GM12891 (cell line): ENCODE results near the gene MYLK4.

ENCODE experiments used
- DNase-seq: peaks from one replicate; pipeline ENCODE4 v3.0.0; 2011; ENCODE audit warnings: low spot score; ENCODE audit not compliant: insufficient read length
- FAIRE-seq: peaks from 2 replicates; lab custom pipeline; 2011; peaks lifted over from hg19 to GRCh38; lab: Jason Lieb, UNC
- PAX5 ChIP-seq: IDR thresholded peaks from 2 replicates; pipeline ENCODE4 v1.6.1; 2011; ENCODE audit warnings: low read length, moderate library complexity, mild to moderate bottlenecking; ENCODE audit not compliant: insufficient read depth, severe bottlenecking
- POLR2A ChIP-seq: IDR thresholded peaks from 2 replicates; pipeline ENCODE4 v1.6.1; 2011; ENCODE audit warnings: low read depth, low read length, control low read depth
- POLR2AphosphoS5 ChIP-seq: IDR thresholded peaks from 2 replicates; pipeline ENCODE4 v1.6.1; 2011; ENCODE audit warnings: low read depth, low read length, control low read depth
- POU2F2 ChIP-seq: IDR thresholded peaks from 2 replicates; pipeline ENCODE4 v1.6.1; 2011; ENCODE audit warnings: low read depth, mild to moderate bottlenecking, control low read depth, low read length, moderate library complexity
- SPI1 ChIP-seq: IDR thresholded peaks from 2 replicates; pipeline ENCODE4 v1.6.1; 2011; ENCODE audit warnings: low read depth, low read length, control low read depth
- TAF1 ChIP-seq: IDR thresholded peaks from 2 replicates; pipeline ENCODE4 v1.6.1; 2011; ENCODE audit warnings: low read depth, low read length, control low read depth

MYLK4 gene

DNA sequence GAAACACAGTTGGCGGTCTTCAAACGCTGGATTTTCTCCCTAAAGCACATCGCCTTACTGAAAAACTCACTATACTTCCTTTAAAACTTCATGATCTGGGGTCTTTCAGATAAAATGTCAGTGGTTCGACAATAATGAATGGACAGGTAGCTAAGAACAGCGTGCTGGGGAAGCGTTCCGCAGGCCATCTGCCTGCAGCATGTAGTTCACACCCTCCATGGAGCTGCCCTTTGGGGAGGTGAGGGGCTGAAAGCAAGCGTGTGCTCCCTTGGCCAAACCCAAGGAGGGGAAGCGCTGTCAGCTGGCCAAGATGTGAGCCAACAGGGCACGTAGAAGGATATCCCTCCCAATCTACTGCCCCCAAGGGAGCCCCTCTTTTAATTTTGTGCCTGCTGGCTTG, 20.8 kb downstream of the MYLK4 start:
- DNase-seq (no peak), FAIRE-seq (no peak)
- TF ChIP-seq POLR2A = no peak
- TF ChIP-seq SPI1 = no peak
- TF ChIP-seq PAX5 = no peak
- TF ChIP-seq POU2F2 = no peak
- TF ChIP-seq TAF1 = no peak
- no peak for TF ChIP-seq POLR2AphosphoS5

DNA sequence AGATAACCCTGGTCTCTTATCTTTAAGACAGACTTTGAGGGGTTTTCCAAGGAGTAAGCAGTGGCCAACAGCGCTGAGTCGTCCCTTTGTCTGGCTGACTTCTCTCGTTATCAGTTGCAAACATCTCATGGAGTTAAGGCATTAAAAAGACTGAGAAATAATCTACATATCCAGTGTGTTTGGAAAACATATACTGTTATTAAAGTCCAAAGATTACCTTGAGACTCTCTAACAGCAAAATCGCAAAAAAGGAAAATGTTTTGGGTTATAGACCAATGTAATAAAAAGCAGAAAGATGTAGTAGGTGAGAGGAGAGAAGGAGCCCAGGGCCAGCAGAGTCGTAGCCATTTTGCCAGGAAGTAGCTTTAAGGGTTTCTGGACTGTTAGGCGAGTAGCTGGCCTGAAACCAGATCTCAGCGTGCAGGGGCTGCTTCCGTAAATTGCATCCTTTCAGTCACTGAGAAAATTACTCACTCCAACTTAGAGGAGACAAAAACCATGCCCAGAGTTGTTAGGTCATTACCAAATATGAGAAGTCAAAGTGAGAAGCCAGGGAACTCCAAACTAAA, 24.6 kb downstream of the MYLK4 start:
- DNase-seq (peak; percentile 38), FAIRE-seq (peak; percentile 62)
- TF ChIP-seq POLR2AphosphoS5 (no peak), PAX5 (no peak), TAF1 (no peak), POLR2A (no peak), POU2F2 (no peak), SPI1 (peak; percentile 61)

DNA sequence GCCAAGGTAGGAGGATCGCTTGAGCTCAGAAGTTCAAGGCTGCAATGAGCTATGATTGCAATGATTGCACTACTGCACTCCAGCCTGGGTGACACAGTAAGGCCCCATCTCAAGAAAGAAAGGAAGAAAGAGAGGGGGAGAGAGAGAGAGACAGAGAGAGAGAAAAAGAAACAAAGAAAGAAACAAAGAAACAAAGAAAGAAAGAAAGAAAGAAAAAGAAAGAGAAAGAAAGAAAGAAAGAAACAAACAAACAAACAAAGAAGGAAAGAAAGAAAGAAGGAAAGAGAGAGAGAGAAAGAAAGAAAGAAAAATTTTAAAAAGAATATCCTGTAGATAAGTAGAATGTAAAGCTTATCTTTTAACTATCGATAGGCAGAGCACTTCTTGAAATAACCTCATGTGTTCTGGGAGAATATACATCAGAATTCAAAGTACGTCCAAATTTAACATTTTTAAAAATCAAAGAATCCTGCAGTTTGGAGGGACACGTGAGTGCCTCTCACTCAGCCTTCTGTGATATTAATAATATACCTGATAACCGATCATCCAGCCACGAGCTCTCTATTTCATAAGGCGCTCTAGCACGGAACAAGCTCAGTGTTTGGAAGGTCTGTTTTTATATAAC, 25.2 kb downstream of the MYLK4 start:
- FAIRE-seq = no peak
- DNase-seq = no peak
- no peak for TF ChIP-seq POLR2A
- no peak for TF ChIP-seq PAX5
- no peak for TF ChIP-seq SPI1
- TF ChIP-seq POU2F2 = no peak
- TF ChIP-seq TAF1 = no peak
- no peak for TF ChIP-seq POLR2AphosphoS5

DNA sequence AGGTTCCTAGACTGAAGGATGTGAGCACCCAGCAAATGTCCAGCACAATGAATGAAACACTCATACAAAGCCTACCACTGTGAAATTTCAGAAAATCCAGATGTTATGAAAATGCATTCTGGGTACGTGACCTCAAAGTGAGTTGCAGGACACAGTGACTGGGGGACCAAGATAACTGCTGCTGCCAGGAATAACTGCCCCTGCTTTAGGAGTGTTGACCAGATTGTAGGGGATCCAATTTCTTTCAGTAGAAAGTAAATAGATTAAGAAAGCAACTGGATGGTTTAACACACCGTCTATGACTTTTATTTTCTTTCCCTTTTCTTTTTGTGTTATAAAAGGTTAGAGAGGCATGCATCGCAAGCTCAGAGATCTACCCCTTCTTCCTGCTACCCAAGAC, 29.5 kb downstream of the MYLK4 start:
- DNase-seq (no peak), FAIRE-seq (no peak)
- TF ChIP-seq POLR2AphosphoS5 (no peak), SPI1 (no peak), POLR2A (no peak), TAF1 (no peak), PAX5 (no peak), POU2F2 (no peak)

DNA sequence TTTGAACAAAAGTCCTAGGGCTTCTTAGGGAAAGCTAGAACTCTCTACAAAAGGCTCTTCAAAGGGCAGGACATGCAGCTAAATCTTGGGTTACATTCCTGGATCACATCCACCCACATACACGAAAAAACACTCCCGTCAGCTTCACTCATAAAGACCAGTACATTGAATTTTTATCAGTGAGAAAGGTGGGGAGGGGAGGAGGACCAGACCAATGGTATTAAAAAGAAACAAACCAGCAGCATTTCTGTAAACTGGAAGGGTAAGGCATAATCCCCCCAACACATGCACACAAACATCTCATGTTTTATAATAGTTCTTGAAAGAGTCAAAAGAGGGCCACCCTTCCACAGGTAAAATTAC, 31.6 kb downstream of the MYLK4 start:
- no peak for TF ChIP-seq SPI1
- TF ChIP-seq TAF1 = no peak
- FAIRE-seq (no peak), DNase-seq (no peak)

DNA sequence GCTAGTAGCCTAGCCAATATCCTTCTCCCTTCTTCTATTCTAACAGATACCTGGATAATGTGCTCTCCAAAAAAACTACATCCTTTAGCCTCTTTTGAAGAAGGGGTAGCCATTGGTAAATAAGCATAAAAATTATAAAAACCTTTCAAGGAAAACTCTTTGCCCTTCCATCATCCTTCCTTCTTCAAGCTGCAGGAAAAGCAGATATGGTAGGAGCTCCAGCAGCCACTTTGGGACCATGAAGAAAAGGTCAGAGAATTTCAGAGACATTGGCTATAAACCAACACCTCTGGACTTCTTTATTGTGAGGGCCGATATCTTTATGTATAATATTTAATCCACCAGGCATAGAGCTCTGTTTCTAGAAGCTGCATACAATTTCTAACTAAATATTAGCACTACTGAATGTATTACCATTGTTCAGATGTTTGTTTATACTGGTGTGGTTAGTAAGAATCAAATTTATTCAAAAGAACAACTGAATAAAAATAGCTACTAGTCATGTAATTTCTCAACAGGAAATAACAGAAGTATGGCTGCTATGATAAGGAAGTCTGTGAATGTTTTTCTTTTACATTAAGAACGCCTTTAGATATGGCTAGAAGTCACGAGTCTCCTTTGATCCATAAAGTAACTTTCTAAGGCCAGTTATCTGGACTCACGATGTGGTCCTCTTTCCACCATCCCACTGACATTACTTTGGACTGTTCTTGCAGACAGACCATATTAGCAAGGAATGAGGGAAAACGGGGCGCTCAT, 32.2 kb downstream of the MYLK4 start:
- DNase-seq (no peak), FAIRE-seq (no peak)
- TF ChIP-seq SPI1 (no peak), POU2F2 (no peak), PAX5 (no peak), POLR2A (no peak), TAF1 (no peak), POLR2AphosphoS5 (no peak)

DNA sequence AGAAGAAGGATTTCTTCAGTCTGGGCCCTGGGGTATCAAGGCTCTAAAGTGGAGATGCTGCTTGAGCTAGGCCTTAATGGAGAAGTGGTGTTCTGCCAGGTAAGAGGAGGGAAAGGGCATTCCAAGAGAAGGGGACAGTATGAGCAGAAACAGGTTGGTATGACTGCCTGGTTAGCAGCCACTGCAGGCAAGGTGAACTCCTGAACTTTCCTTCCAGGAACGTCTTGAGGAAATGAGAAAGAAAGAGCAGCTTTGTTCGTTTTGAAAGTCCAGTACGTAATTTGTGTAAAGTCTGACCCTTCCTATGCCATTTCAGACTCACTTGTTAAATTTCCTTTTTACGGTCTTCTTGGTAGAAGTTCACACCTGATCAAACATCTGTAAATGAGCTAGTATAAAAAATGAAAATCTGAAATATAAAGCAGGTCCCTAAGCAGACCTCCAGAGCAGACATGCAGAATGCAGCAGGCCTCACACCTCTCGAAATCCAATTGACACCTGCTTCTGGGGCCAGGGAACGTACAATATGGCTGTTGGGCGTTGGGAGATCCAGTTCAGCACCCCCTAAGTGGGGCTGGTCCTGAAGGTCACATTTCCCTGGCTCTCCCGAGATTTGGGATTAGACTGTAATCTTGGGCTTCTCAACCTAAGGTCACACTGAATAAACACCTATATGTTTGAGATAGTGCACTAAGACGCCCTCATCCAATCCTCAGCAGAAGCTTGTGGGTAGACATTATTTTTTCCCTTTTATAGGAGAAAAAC, 33.6 kb downstream of the MYLK4 start:
- no peak for DNase-seq
- TF ChIP-seq POLR2AphosphoS5 (no peak), SPI1 (no peak), PAX5 (no peak), TAF1 (no peak), POLR2A (no peak), POU2F2 (no peak)
- FAIRE-seq = no peak

DNA sequence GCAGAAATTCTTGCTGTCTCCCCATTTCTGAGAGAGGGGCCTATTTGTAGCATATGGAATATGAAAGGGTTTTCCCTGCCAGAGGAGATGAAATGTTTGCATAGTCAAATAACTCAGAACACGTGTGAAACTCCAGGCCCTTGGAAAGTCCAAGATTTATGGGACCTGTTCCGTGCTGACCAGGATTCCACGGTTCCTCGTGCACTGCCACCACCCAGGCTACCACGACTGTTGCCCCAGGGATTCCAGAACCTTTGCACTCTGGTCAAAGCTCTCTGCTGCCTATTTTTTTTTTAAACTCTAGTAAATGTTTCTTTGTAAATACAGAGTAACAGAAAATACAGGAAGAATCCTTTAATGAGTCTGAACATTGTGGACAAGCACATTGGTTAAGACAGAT, 35.0 kb downstream of the MYLK4 start:
- FAIRE-seq (no peak), DNase-seq (no peak)
- TF ChIP-seq POLR2AphosphoS5 (no peak), SPI1 (no peak), PAX5 (no peak), POLR2A (no peak), TAF1 (no peak), POU2F2 (no peak)

DNA sequence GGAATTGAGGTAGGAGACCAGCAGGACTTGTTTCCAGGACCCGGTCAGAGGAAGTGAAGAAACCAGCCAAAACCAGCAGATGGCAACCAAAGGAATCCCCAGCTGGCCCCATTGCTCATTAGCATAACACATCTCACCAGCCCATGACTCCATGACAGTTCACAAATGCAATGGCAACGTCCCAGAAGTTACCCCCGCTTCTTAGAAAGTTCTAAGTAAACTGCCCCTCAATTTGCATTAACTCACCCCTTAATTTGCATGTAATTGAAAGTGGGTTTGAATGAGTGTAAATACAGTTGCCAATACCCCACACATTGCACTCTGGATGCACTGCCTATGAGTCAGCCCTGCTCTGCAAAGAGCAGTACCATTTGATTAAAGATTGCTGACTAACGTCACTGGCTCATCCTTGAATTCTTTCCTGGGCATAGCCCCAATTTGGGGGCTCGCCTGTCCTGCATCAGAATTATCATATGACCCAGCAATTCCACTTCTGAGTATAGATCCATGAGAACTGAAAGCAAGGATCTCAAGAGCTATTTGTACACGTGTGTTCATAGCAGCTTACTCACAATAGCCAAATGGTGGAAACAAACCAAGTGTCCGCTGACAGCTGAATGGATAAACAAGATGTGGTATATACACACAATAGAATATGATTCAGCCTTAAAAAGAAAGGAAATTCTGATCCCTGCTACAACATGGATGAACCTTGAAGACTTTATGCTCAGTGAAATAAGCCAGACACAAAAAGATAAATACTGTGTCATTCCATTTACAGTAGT, 36.4 kb downstream of the MYLK4 start:
- FAIRE-seq (no peak), DNase-seq (no peak)
- TF ChIP-seq POU2F2 = no peak
- TF ChIP-seq TAF1 = no peak
- TF ChIP-seq POLR2A = no peak
- TF ChIP-seq SPI1 = no peak
- no peak for TF ChIP-seq POLR2AphosphoS5
- TF ChIP-seq PAX5 = no peak
